WTC11 (cell line): ENCODE measurements around the gene ZNF77.

ENCODE experiments used
- MAX ChIP-seq: sonication (generic); formaldehyde crosslinking; IDR thresholded peaks from 2 replicates; pipeline ENCODE4 v1.8.0; 2022; ENCODE audit warnings: mild to moderate bottlenecking, missing genetic modification reagents
- TF ChIP-seq, protein P1 (sequence below): fragments of 200-600 bp; IDR thresholded peaks from 2 replicates; pipeline ENCODE4 v1.8.0; 2022; ENCODE audit warnings: antibody characterized with exemption

DNA sequence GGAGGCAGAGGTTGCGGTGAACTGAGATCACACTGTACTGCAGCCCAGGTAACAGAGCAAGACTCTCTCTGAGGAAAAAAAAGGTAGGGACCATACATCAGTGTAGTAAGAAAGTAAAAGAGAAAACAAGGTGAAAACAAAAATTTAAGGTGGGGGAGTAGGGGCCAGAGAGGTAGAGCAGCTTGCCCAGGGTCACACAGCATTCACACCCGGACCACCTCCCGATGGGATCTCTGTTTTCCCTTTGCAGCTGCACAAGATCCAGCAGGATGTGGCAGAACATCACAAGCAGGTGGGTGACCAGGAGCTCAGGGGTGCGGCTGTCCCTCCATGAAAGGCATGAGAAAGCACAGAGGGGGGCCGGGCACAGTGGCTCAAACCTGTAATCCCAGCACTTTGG, 37.1 kb upstream of the ZNF77 start:
- no peak for TF ChIP-seq MAX (CRISPR knock-in tag)
- TF ChIP-seq, protein P1, sequence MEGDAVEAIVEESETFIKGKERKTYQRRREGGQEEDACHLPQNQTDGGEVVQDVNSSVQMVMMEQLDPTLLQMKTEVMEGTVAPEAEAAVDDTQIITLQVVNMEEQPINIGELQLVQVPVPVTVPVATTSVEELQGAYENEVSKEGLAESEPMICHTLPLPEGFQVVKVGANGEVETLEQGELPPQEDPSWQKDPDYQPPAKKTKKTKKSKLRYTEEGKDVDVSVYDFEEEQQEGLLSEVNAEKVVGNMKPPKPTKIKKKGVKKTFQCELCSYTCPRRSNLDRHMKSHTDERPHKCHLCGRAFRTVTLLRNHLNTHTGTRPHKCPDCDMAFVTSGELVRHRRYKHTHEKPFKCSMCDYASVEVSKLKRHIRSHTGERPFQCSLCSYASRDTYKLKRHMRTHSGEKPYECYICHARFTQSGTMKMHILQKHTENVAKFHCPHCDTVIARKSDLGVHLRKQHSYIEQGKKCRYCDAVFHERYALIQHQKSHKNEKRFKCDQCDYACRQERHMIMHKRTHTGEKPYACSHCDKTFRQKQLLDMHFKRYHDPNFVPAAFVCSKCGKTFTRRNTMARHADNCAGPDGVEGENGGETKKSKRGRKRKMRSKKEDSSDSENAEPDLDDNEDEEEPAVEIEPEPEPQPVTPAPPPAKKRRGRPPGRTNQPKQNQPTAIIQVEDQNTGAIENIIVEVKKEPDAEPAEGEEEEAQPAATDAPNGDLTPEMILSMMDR, result no peak
